ENCODE measurements around the gene DES. TPM values are rescaled to one million over a fixed set of nuclear protein-coding genes. Genes with fewer than 3 reads are reported as not detected.

DES gene
- total RNA-seq, 1 experiment from 2014 or later: 22.6 TPM

DNA sequence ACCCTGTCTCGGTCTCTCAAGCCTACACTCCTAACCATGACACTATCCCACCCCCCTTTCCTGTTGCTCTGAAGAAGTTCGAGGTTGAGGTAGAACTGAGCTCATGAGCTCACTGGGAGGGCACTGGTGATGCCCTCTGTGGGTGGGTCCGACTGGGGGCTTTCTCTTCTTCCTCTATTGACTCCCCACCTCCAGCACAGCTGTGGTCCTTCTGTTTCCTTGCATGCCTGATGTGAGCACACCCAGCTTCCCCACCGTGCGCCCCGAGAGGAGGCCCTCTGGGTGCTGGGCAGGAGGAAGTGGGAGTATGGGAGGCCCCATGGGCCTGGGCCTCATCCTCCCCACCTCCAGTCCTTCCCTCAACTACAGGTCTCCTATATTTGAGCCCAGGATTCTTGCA is 37.4 kb downstream of the DES start:
- Histone ChIP-seq H3K27me3 (no peaks in the 10 kb centered on the region), H3K9me3 (no peaks in the 10 kb centered on the region), H3K4me3 (no peak overlapping the region), H3K36me3 (peaks cover 19% of the 10 kb centered on the region)
- no peak for DNase-seq

DNA sequence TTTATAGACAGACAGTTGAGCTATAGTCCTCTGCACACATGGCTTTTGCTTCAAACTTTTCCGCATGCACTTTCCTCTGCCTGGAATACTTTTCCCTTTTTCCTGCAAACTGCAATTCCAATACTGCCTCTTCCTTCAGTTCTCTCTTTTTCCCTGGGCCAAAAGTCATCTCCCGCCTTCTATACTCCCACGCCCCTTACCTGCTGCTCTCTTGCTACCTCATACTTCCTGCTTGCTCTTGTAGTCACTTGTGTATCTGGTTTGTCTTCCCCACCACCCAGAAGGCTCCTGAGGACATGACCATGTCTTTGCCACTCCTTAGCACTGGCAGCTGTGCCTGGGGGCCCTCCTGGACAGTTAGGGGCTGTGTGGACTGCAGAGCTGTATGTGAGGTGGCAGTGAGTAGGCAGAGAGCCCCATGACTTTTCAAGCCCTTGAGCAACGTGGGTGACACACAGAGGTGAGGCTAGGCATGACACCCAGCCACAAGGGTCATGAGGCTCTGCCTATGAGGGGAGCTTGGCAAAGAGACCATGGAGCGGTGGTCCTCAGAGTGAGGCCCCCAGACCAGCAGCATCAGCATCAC is 39.7 kb downstream of the DES start:
- H3K36me3 ChIP-seq: peaks cover 15% of the 10 kb centered on the region
- H3K9me3 ChIP-seq: no peaks in the 10 kb centered on the region
- no peak for DNase-seq
- H3K27me3 ChIP-seq: no peaks in the 10 kb centered on the region
- H3K4me3 ChIP-seq: no peak overlapping the region

GRCh38 chr2:219458996-219459395 is 40.8 kb downstream of the DES start:
- Histone ChIP-seq H3K36me3 (peaks cover 15% of the 10 kb centered on the region), H3K9me3 (no peaks in the 10 kb centered on the region), H3K27me3 (no peaks in the 10 kb centered on the region), H3K4me3 (no peak overlapping the region)
- no peak for DNase-seq

GRCh38 chr2:219459460-219460311 is 41.5 kb downstream of the DES start:
- peak; percentile 55 for DNase-seq
- no peak overlapping the region for H3K4me3 ChIP-seq
- no peaks in the 10 kb centered on the region for H3K9me3 ChIP-seq
- H3K27me3 ChIP-seq: no peaks in the 10 kb centered on the region
- peaks cover 12% of the 10 kb centered on the region for H3K36me3 ChIP-seq

GRCh38 chr2:219460424-219460926 is 42.3 kb downstream of the DES start:
- Histone ChIP-seq H3K36me3 (peaks cover 8% of the 10 kb centered on the region), H3K9me3 (no peaks in the 10 kb centered on the region), H3K4me3 (no peak overlapping the region), H3K27me3 (no peaks in the 10 kb centered on the region)
- no peak for DNase-seq

DNA sequence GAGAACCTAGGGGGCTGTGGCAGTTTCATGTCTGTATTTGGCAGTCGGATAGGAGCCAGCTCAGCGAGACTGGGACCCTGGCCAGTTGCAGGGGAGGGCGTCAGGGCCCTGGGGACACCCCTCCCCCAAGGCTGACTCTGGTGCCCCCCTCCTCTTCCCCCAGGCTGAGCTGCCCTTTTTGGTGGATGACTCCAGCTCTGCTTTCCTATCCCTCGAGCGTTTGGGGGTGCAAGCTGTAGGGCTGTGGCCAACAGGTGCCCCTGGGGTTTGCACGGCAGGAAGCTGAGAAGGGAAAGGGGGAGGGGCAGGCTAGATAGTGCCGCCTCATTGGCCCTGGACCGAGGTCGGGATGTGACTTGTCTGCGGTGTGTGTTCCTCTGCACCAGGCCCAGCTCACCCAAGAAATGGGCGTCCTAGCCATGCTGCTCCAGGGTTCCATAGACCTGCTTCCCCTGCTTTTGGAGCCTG is 42.9 kb downstream of the DES start:
- Histone ChIP-seq H3K27me3 (no peaks in the 10 kb centered on the region), H3K36me3 (peaks cover 6% of the 10 kb centered on the region), H3K9me3 (no peaks in the 10 kb centered on the region), H3K4me3 (no peak overlapping the region)
- no peak for DNase-seq

GRCh38 chr2:219461669-219462068 is 43.5 kb downstream of the DES start:
- Histone ChIP-seq H3K36me3 (peaks cover 6% of the 10 kb centered on the region), H3K4me3 (no peak overlapping the region), H3K9me3 (no peaks in the 10 kb centered on the region), H3K27me3 (no peaks in the 10 kb centered on the region)
- DNase-seq: no peak

DNA sequence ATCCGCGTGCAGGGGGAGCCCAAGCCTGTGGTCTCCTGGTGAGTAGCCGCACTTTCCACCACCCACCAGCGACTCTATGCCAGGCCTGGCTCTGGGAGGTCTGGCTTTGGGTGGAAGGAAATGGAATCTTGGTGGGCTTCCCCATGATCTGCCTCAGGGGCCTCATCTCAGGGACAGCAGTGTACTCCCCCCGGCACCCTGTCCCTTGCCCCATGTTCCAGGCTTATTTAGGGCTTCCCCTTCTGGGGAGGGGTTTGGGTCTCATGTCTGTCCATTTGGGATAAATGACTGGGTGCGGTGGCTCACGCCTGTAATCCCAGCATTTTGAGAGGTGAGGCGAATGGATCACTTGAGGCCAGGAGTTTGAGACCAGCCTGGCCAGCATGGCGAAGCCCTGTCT is 44.2 kb downstream of the DES start:
- Histone ChIP-seq H3K27me3 (no peaks in the 10 kb centered on the region), H3K36me3 (peaks cover 6% of the 10 kb centered on the region), H3K9me3 (no peaks in the 10 kb centered on the region), H3K4me3 (no peak overlapping the region)
- DNase-seq: no peak

DNA sequence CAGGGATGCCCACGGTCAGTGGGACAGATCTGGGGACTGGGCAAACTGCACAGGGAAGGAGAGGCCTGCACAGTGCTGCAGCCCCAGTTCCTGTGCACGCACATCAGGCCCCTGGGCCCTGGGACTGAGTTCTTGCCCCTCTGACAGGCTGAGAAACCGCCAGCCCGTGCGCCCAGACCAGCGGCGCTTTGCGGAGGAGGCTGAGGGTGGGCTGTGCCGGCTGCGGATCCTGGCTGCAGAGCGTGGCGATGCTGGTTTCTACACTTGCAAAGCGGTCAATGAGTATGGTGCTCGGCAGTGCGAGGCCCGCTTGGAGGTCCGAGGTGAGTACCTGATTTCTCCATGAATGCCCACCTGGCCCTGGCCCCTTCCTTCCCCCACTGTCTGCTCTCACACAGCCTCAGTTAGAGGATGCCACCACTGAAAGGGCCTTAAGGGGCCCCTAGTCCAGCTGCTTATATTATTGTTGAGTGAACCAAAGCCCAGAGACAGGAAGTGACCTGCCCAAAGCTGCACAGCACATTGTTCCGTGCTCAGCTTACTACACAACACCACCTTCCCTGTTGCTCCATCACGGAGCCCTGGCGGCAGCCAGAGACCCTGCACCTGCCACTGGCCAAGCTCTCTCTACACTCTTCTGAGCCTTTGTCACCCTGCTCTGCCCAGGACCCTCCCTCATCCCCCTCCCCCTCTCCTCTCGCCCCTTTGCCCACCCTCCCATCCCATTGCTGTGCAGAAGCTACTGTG is 46.3 kb downstream of the DES start:
- Histone ChIP-seq H3K27me3 (no peaks in the 10 kb centered on the region), H3K36me3 (peaks cover 10% of the 10 kb centered on the region), H3K4me3 (no peak overlapping the region), H3K9me3 (no peaks in the 10 kb centered on the region)
- DNase-seq: no peak

DNA sequence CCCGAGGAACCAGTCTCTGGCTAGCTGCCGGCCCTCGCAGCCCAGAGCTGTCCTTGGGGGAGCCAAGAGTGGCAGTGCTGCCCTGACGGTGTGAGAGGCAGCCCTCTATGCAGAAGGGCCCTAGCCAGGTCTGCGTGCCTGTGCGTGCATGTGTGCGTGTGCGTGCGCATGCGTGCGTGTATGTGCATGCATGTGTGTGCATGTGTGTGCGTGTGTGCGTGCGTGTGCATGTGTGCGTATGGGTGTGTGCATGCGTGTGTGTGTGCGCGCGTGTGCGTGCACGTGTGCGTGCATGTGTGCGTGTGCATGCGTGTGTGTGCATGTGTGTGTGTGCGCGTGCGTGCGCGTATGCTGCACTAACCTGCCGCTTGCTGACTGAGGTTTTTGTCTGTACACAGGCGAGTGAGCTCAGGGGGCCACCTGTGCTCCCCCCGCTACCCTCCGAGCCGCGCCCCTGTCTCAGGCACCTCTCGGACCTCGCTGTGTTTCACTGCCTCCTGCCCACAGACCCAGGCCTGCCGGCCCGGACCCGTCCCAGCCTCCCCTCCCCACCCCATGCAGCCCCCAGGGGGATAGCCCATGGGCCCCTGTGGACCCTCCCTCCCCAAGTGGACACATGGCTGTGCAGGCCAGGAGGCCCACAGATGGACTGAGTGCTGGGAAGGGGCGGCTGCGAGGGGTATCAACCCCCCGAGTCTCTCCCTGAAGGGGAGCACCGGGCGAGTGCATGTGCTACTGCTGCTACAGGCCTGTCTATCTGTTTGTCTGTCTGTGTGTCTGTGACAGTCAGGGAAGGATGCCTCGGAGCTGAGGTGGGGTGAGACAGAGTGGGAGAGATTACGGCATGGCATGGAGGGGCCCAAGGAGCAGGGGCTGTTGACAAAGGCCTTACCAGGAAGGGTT is 47.7 kb downstream of the DES start:
- Histone ChIP-seq H3K9me3 (no peaks in the 10 kb centered on the region), H3K27me3 (no peaks in the 10 kb centered on the region), H3K36me3 (peaks cover 11% of the 10 kb centered on the region), H3K4me3 (no peak overlapping the region)
- no peak for DNase-seq

DNA sequence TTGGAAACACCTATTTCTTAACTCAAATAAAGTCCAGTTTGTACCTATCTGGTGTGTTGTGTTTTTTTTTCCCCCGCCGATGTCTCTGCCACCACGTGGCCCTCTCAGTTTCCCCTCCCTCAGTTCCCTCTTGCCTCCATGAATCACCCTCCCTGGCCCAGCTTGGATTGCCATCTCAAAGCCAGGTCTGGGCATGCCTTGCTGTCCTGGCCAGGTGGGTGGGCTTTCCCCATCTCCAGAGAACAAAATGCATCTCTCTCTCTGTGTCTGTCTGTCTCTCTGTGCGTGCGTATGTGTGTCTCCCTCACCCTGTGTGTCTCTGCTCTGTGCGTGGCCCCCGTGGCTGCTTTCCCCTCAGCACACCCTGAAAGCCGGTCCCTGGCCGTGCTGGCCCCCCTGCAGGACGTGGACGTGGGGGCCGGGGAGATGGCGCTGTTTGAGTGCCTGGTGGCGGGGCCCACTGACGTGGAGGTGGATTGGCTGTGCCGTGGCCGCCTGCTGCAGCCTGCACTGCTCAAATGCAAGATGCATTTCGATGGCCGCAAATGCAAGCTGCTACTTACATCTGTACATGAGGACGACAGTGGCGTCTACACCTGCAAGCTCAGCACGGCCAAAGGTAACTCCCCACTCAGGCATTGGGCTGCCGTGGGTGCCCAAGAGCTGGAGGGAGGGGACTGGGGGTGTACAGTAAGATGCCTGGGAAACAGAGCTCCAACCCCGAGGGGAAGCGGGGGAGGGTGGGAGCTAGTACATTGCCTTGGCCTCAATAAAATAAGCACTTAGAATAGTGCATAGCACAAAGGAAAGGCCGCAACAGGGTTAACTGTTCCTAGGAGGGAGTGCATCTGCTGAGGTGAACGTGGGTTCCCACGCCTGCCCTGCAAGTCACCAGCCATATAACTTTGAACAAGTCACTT is 48.9 kb downstream of the DES start:
- peaks cover 8% of the 10 kb centered on the region for H3K36me3 ChIP-seq
- H3K4me3 ChIP-seq: no peak overlapping the region
- no peaks in the 10 kb centered on the region for H3K27me3 ChIP-seq
- DNase-seq: no peak
- no peaks in the 10 kb centered on the region for H3K9me3 ChIP-seq

GRCh38 chr2:219467736-219468075 is 49.5 kb downstream of the DES start:
- no peaks in the 10 kb centered on the region for H3K27me3 ChIP-seq
- H3K9me3 ChIP-seq: no peaks in the 10 kb centered on the region
- H3K36me3 ChIP-seq: peaks cover 8% of the 10 kb centered on the region
- DNase-seq: no peak
- H3K4me3 ChIP-seq: no peak overlapping the region

DNA sequence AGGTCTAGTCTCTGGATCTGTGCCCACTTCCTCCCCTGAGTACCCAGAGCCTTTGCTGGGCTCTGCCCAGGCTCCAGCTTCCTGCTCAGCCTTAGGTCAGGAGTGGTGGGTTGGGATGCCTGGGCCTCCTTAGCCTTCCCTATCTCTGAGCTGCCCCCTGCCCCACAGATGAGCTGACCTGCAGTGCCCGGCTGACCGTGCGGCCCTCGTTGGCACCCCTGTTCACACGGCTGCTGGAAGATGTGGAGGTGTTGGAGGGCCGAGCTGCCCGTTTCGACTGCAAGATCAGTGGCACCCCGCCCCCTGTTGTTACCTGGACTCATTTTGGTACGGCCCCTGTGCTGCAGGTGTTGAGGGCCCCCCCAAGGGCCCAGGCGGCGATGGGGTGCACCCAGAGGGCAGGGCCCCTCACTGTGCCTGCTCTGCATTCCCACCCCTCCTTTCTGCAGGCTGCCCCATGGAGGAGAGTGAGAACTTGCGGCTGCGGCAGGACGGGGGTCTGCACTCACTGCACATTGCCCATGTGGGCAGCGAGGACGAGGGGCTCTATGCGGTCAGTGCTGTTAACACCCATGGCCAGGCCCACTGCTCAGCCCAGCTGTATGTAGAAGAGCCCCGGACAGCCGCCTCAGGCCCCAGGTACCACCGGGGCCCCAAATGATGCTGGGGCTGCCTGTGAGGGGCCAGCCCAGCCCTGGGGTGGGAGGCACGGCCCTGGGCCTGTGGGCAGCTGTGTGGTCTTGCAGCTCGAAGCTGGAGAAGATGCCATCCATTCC is 50.4 kb downstream of the DES start:
- no peak for DNase-seq
- H3K36me3 ChIP-seq: peaks cover 8% of the 10 kb centered on the region
- H3K9me3 ChIP-seq: no peaks in the 10 kb centered on the region

DNA sequence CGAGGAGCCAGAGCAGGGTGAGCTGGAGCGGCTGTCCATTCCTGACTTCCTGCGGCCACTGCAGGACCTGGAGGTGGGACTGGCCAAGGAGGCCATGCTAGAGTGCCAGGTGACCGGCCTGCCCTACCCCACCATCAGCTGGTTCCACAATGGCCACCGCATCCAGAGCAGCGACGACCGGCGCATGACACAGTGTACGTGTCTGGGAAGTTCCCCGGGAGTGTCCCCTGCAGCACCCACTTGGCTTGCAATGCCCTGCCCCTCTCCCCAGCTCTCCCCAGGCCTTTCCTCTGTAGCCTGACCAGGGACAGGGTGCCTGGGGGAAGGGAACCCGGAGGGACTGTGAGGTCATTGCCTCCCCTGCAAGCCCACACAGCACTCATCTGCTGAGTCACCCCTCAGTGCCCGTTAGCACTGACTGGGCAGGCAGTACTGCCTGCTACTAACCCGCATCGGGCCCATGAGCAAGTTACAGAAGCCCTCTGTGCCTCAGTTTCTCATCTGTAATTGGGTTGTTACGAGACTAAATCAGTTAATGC is 51.1 kb downstream of the DES start:
- peak; percentile 80 for DNase-seq
- H3K9me3 ChIP-seq: no peaks in the 10 kb centered on the region
- peaks cover 8% of the 10 kb centered on the region for H3K36me3 ChIP-seq
- H3K27me3 ChIP-seq: no peaks in the 10 kb centered on the region
- no peak overlapping the region for H3K4me3 ChIP-seq

More for the DNA sequence above, 50.4 kb downstream of the DES start:
- Histone ChIP-seq H3K27me3 (no peaks in the 10 kb centered on the region), H3K4me3 (no peak overlapping the region)

- no peak overlapping the region for H3K4me3 ChIP-seq
- H3K36me3 ChIP-seq: peaks cover 8% of the 10 kb centered on the region
- no peaks in the 10 kb centered on the region for H3K27me3 ChIP-seq
Observed at GRCh38 chr2:219470429-219470828, 52.3 kb downstream of the DES start.

More at GRCh38 chr2:219470429-219470828, 52.3 kb downstream of the DES start:
- no peak for DNase-seq
- H3K9me3 ChIP-seq: no peaks in the 10 kb centered on the region
